BJ (cell line): Measurements from ENCODE around the gene RPN1. TPM values are rescaled to one million over a fixed set of nuclear protein-coding genes. Genes with fewer than 3 reads are reported as not detected.
"Not testable (repeated sequence)": the region's sequence is repeated elsewhere in the genome, so short reads cannot be mapped to it uniquely, and the experiment has no call there.

ENCODE experiments used
- CTCF ChIA-PET: fragments of 350-600 bp; formaldehyde crosslinking; extraction: SDS; loops from one replicate; lab custom pipeline; 2021; ENCODE audit warnings: antibody characterized with exemption, inconsistent platforms; lab: Yijun Ruan, JAX
- POLR2A ChIA-PET: fragments of 300-600 bp; sonication (Branson Sonifier 250); formaldehyde crosslinking; extraction: SDS; loops from one replicate; lab custom pipeline; 2021; ENCODE audit warnings: antibody characterized with exemption; lab: Charles Lee
- DNase-seq: peaks from one replicate; pipeline ENCODE4 v3.0.0-alpha.2; 2011; ENCODE audit warnings: low read depth
- H3K27me3 ChIP-seq: 2 replicates; pipeline ENCODE4 v1.6.0; 2011; ENCODE audit warnings: low read length; ENCODE audit not compliant: control insufficient read depth, insufficient read depth
- H3K36me3 ChIP-seq: 2 replicates; pipeline ENCODE4 v1.5.1; 2011; ENCODE audit warnings: low read length; ENCODE audit not compliant: control insufficient read depth, insufficient read depth
- H3K4me3 ChIP-seq: 2 replicates; pipeline ENCODE4 v1.5.1; 2011; ENCODE audit warnings: low read depth, mild to moderate bottlenecking, control low read depth, low read length
- polyA plus RNA-seq: library from polyadenylated mRNA; depleted of rRNA; stranded (reverse); fragments of >200 nt; gene quantifications from 2 replicates; pipeline ENCODE4 v1.2.3, GENCODE V29; 2011
- TF ChIP-seq, protein P1 (sequence below): IDR thresholded peaks from 2 replicates; pipeline ENCODE4 v1.5.1; 2011; ENCODE audit warnings: low read depth, mild to moderate bottlenecking, control low read depth, inconsistent platforms, low read length, moderate library complexity; ENCODE audit not compliant: insufficient read depth

Gene RPN1
- polyA plus RNA-seq, 1 experiment = 370 TPM

DNA sequence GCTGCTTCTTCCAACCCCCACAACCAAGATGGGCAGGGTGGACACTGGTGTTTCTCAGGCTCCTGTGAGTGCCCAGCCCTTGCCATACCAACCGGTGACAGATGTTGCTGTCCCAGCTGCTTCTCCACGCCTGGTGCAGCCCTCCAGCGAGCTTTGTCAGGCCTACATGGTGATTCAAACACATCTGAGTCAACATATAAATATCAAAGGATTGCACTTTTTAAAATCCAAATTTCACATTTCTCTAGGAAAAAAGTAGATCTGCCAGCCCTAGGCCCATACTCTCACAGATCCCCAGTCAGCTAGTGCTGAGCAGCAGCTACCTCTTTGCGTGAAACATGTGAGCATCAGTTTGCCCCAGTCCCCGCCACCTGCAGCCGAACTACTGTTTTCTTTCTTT is 52.7 kb downstream of the RPN1 start:
- ChIA-PET POLR2A (no interaction called here), CTCF (interaction anchor here (0.9 to 3.5 kb wide), 5 partner anchors 10 to 502 kb away, joined by 3 to 31 read pairs (median 3); no protein-coding TSS in a partner anchor)

DNA sequence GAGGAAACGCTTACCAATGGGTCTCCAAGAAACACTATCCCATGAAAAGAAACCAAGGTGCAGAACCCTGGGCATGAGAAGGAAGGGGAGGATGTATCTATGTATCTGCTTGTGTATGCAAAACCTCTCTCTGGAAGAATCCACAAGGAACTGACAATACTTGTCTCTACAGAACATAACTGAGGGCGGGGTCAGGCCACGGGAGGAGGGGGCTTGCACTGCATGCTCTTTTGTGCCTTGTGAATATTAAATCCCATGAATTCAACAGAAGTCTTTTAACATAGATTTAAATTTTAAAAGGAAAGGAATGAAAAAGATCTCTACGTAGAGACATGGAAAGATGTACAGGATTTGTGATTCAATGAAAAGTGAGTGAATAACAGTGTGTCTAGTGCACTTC is 57.8 kb downstream of the RPN1 start:
- CTCF ChIA-PET = no interaction called here

More for the DNA sequence above, 52.7 kb downstream of the RPN1 start:
- TF ChIP-seq, protein P1, sequence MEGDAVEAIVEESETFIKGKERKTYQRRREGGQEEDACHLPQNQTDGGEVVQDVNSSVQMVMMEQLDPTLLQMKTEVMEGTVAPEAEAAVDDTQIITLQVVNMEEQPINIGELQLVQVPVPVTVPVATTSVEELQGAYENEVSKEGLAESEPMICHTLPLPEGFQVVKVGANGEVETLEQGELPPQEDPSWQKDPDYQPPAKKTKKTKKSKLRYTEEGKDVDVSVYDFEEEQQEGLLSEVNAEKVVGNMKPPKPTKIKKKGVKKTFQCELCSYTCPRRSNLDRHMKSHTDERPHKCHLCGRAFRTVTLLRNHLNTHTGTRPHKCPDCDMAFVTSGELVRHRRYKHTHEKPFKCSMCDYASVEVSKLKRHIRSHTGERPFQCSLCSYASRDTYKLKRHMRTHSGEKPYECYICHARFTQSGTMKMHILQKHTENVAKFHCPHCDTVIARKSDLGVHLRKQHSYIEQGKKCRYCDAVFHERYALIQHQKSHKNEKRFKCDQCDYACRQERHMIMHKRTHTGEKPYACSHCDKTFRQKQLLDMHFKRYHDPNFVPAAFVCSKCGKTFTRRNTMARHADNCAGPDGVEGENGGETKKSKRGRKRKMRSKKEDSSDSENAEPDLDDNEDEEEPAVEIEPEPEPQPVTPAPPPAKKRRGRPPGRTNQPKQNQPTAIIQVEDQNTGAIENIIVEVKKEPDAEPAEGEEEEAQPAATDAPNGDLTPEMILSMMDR = no peak
- H3K36me3 ChIP-seq = no peaks in the 10 kb centered on the region
- no peak overlapping the region for H3K4me3 ChIP-seq
- H3K27me3 ChIP-seq = no peaks in the 10 kb centered on the region; the same call in 1 of the 2 replicates
- DNase-seq = no peak

DNA sequence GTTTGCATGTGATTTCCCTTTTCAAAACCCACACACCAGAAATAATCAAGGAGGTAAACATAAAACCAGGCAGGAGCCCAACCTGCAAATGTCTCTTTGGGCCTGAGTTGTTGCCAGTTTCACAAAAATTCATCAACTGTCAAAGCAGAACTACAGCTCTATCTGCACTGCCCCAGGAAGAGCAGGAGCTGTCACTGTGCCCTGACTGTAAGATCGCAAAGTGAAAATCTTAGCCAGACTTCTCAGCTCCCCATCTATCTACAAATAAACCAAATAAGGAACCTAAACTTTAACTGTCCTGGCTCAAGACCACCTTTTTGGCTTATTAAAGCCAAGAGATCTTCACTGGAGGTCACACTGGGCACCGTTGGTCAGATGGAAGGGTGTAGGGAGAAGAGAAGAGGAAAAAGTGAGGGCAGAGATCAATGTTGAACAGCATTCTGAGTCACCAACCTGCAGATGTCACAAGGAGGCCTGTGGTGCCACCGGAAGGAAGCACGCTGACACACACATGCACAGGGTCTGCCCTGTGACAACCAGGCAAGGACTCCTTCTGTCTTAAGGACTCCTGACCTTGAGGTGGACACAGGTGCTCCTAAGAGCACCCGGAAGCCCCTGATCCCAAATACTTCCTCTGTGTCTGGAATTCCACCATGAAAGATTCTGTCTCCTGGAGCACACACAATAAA is 58.7 kb downstream of the RPN1 start:
- TF ChIP-seq, protein P1 = no peak
- DNase-seq = no peak
- POLR2A ChIA-PET = no interaction called here
- CTCF ChIA-PET = interaction anchor here (0.8 to 3.3 kb wide), 2 partner anchors 17 to 95 kb away, joined by 3 to 15 read pairs; no protein-coding TSS in a partner anchor
- Histone ChIP-seq H3K4me3 (no peak overlapping the region), H3K27me3 (peaks cover 2% of the 10 kb centered on the region; the same call in 1 of the 2 replicates), H3K36me3 (no peaks in the 10 kb centered on the region; the same call in 1 of the 2 replicates)

More for the DNA sequence above, 57.8 kb downstream of the RPN1 start:
- no peak for DNase-seq
- Histone ChIP-seq H3K4me3 (no peak overlapping the region), H3K36me3 (no peaks in the 10 kb centered on the region; the same call in 1 of the 2 replicates), H3K27me3 (no peaks in the 10 kb centered on the region)
- POLR2A ChIA-PET = no interaction called here
- TF ChIP-seq, protein P1 = no peak

DNA sequence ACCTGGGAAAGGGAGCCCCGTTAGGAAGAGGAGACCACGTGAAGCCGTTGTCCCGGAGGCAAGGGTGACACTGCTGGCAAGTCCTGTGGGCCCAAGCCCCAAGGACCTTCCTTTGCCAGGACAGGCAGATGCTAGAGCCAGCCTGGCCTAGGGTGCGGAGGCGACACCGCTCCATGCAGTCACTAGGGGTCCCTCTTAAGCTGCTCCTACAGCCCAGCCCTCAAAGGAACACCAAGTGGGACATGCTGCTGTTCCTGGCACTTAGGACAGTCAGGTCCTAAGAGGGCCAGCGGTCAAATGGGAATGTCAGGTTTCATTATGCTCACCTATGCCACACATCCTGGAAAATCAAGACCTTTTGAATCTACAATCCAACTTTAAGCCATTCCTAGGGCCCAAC is 59.7 kb downstream of the RPN1 start:
- DNase-seq = no peak
- Histone ChIP-seq H3K27me3 (peaks cover 2% of the 10 kb centered on the region; the same call in 1 of the 2 replicates), H3K4me3 (no peak overlapping the region), H3K36me3 (no peaks in the 10 kb centered on the region; the same call in 1 of the 2 replicates)
- ChIA-PET POLR2A (no interaction called here), CTCF (interaction anchor here (3.3 kb wide), 1 partner anchor 18 kb away, joined by 15 read pairs; no protein-coding TSS in a partner anchor)
- TF ChIP-seq, protein P1 = no peak

DNA sequence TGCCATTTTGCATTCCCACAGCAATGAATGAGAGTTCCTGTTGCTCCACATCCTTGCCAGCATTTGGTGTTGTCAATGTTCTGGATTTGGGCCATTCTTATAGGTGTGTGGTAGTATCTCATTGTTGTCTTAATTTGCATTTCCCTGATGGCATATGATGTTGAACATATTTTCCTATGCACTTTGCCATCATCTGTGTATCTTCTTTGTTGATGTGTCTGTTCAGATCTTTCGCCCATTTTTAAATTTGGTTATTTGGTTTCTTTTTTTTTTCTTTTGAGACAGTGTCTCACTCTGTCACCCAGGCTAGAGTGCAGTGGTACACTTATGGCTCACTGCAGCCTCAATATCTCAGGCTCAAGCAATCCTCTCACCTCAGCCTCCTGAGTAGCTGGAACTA is 60.6 kb downstream of the RPN1 start:
- DNase-seq, H3K4me3 ChIP-seq, POLR2A ChIA-PET, H3K36me3 ChIP-seq, H3K27me3 ChIP-seq: not testable (repeated sequence)
- CTCF ChIA-PET = interaction anchor here (1.3 to 3.3 kb wide), 3 partner anchors 16 to 151 kb away, joined by 3 to 15 read pairs (median 5); no protein-coding TSS in a partner anchor
